NCI-H2081 treated with DMSO at 0.1 percent for 48 hours (cell line): ENCODE measurements around the gene INPP1.
"Not testable (repeated sequence)": the region's sequence is repeated elsewhere in the genome, so short reads cannot be mapped to it uniquely, and the experiment has no call there.

Experiments used
- DNase-seq: peaks from one replicate; lab custom pipeline; 2025; lab: John Stamatoyannopoulos, UW

Gene INPP1

DNA sequence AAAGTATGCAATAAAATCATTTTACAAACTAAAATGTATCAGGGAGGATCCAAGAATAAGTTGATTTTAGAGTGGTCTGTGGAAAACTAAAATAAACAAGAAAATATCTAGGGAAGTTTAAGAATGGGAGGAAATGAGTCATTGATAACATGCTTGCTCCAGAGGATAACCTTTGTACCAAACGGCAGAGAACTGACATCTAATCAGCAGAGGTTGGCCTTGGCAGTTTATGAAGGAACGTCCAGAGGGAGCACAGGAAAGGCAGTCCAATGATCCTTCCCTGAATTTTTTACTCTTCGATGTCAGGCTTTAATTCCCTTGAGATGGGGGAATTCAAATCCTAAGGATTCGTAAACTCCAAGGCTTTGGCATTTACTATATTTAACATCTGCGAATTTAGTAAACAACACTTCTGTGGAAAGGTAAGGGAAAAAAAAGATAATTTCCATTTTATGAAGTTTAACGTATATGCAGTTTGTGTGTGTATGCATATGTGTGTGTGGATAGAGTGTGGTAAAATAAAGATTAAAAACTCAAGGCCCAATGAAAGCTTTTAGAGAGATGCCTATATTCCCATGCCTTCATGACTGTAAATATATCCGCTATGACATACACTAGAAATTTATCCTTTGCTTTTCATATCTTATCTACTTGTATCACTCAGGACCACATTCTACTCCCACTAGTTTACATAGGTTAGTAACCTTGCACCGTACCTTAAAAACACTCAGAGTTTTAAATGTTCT lies 8.7 kb upstream of the INPP1 start:
- DNase-seq: no peak

GRCh38 chr2:190335225-190335559 lies 8.2 kb upstream of the INPP1 start:
- DNase-seq: no peak

GRCh38 chr2:190335584-190335983 lies 7.8 kb upstream of the INPP1 start:
- not testable (repeated sequence) for DNase-seq

DNA sequence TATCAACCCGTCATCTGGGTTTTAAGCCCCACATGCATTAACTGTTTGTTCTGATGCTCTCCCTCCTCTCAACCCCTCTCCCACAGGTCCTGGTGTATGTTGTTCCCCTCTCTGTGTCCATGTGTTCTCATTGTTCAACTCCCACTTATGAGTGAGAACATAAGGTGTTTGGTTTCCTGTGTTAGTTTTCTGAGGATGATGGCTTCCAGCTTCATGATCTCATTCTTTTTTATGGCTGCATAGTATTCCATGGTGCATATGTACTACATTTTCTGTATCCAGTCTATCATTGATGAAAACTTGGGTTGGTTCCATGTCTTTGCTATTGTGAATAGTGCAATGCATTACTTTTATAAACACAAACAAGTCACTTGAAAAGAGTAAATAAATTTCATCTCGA lies 7.0 kb upstream of the INPP1 start:
- no peak for DNase-seq

- no peak for DNase-seq
These were observed 4.9 kb upstream of the INPP1 start for GRCh38 chr2:190338453-190338852.

DNA sequence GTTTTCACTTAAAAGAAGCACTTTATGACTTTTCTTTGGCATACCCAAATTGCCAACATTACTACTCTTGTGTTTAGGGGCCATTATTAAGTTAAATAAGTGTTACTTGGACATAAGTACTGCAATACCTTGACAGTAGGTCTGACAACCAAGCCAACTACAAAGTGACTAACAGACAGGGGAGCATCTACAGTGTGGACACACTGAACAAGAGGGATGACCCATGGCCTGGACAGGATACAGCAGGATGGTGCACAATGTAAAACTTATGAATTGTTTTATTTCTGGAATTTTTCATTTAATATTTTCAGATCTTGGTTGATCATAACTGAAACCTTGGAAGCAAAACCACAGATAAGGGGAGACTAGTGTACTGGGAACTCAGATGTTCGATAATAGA lies 4.0 kb upstream of the INPP1 start:
- no peak for DNase-seq

GRCh38 chr2:190340369-190340768 lies 3.0 kb upstream of the INPP1 start:
- DNase-seq: no peak

DNA sequence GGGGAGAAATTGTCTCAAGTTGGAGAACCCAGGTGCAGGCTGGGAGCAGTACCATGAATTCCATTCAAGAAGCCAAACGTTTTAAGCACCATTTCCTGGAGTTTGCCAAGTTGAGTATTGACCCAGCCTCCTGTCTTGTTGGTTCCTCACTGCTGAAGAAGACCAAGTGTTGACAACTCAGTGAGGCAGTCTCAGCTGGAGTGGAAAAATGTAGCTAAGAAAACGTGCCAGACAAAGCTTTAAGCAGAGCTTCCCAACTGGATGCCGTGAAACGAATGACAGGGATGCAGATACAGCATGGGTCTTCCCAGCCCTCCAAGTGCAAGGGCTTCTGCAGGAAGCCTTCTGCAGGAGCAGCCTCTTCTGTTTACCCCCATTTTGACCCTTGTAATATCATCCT lies 778 bp upstream of the INPP1 start:
- DNase-seq: no peak

GRCh38 chr2:190343089-190343535 lies 277 bp upstream of the INPP1 start:
- DNase-seq: no peak

GRCh38 chr2:190344276-190344827 lies 963 bp downstream of the INPP1 start:
- no peak for DNase-seq

DNA sequence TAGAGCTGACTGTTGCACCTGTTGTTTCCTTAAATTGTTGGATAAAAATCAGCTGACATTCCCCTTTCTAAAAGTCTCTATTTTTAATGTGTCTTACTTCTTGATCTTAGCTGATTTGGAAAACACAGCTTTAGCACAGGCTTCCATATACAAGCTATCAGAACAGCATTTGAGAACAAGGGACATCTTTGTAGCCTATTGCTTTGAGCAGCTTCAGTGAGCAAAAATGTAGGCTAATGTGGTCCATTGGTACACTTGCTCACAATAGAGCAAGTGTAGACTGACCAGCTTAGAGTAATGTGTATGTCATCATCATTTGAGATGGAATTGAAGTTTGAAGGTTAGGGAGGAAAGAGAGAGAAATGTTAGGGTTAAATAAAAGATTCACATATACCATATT lies 7.0 kb downstream of the INPP1 start:
- no peak for DNase-seq

DNA sequence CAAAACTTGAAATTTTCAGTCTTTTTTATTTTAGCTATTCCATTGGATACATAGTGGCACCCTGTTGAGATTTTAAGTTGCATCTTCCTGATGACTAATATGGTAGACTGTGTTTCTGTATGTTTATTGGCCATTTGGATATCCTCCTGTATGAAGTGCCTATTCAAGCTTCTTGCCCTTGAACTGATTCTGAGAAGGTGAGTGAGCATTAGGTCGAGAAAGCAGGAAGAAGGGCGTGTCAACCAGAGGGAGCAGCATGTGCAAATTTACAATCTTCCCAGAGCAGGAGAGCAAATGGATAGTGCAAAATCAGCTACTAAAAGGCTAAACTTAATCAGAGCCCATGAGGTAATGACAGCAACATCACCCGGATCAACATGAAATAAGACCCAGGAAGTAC lies 8.6 kb downstream of the INPP1 start:
- DNase-seq: no peak

DNA sequence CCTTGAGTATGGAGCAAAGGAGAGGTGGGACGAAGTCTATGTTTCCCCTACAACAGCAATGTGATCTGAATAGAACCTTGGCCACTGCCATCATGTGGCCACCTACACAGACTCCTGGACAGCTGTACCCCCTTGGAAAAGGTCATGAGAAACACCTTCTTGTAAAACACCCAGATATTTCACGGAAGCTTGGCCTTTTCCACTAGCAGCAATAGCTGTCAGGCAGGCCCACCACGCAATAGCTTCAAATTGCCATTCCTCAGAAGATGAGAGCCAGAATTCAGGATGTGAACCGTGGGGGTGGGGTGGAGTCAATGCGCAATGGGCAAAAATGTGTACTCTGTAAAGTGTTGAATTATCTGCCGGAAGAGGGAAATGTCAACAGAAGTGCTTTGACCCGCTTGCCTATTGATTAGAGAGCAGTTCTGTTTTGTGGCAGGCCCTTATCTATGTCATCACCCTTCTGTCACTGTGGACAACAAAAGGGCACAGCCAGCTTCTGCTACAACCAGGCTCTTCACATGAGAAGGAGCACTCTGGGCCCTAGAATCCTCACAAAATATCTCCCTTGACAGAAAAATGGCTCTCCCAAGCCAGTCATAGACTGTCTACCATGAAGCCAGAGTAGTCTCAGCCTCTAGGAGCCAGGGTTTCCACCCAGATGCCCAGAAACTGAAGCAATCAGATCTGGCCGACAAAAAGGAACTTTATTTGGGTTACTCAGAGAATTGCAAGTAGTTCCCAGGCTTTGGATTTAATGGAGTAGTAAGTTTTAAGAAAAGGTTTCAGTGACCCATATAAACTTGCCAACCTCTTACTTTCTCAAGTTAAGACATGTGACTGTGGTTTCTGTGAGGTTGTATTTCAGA lies 9.5 kb downstream of the INPP1 start:
- DNase-seq: no peak

DNA sequence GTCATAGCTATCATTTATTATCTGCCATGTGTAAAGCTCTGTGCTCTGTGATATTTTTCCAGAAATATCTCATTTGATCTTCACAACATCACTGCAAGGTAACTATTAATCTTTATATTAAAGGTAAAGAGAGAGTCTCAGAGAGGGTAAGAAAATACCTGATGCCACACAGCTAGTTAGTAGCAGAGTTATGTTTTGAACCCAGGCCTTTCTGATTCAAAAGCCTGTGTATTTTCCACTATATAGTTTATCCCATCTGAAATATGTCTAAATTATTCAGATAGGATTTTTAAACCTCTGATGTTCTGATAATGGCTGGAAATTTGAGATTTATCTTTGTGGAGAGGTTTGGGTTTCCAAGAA lies 10.1 kb downstream of the INPP1 start:
- DNase-seq: no peak

DNA sequence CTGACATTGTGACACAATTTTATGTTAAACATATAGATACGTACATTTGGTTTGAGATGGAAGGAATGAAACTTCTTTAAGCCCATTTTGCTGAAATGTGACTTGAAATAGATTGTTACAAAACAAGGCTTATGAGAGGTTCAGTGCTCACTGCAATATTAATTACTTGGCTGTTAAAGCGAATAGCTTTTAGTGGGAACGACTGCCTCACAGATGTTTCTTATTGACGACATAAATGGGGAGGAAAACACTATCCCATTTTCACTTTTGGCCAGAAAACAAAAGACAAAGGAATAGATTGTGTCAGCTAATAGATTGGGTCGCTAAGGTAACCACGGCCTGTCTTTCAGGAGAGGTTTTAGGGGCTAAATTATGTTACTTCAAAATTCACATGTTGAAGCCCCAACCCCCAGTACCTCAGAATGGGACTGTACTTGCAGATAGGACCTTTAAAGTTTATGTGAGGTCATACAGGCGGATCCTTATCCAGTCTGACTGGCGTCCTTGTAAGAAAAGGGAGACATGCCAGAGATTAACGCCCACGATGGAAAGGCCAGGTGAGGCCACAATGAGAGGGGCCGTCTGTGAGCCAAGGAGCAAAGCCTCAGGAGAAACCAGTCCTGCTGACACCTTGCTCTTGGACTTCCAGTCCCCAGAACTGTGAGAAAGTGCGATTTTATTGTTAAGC lies 10.8 kb downstream of the INPP1 start:
- DNase-seq: no peak

GRCh38 chr2:190355968-190356644 lies 12.7 kb downstream of the INPP1 start:
- no peak for DNase-seq

- DNase-seq: no peak
These were observed 14.2 kb downstream of the INPP1 start for GRCh38 chr2:190357600-190357999.

GRCh38 chr2:190358655-190359448 lies 15.5 kb downstream of the INPP1 start:
- not testable (repeated sequence) for DNase-seq

DNA sequence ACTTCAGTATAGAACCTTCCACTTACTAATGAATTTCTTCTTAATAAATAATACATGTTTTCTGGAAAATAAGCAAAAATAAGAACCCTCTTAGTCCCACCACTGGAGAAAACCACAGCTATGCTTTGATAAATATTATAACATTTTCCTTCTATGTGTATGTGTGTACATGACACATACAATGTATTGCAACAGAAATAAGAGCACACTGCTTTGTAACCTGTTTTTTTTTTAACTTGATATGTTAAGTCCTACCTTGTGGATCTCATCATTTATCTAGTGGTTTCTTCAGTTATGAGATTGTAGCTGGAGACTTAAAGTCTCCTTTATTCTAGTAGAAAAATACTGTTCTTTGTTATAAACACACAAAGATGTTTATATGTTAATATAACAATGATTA lies 17.2 kb downstream of the INPP1 start:
- DNase-seq: no peak

DNA sequence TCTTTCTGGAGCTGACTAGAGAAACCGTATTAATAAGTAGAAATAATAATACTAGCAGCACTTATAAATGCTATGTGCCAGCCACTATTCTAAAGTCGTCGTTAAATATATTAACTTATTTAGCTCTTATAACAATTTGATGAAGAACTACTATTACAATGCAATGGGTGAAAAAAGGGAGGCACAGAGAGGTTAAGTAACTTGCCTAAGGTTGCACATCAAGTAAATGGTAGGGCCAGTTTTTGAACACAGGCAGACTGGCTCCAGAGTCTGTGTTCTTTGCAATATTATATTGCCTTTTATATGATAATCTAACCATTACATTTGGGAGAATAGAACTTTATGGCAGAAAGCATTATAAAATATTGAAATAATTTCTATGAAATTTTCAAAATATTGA lies 17.6 kb downstream of the INPP1 start:
- no peak for DNase-seq

GRCh38 chr2:190361572-190361971 lies 18.2 kb downstream of the INPP1 start:
- no peak for DNase-seq
